OCI-LY3 (cell line): ENCODE measurements around the gene LHFPL4.

ENCODE experiments used
- H2AFZ ChIP-seq: fragments of 200-600, 300-600 bp; shearing (Covaris generic); 2 replicates; pipeline ENCODE4 v1.6.0; 2014; ENCODE audit warnings: antibody characterized with exemption, low read depth, low read length
- H3K27ac ChIP-seq: fragments of 200-600, 300-600 bp; sonication (generic); 2 replicates; pipeline ENCODE4 v1.5.1; 2014; ENCODE audit warnings: mild to moderate bottlenecking, low read length, moderate library complexity, mixed read lengths
- H3K27me3 ChIP-seq: fragments of 200-600, 300-600 bp; sonication (generic); 2 replicates; pipeline ENCODE4 v1.6.1; 2014; ENCODE audit warnings: low read depth, low read length, mixed read lengths
- H3K36me3 ChIP-seq: fragments of 200-600, 300-600 bp; sonication (generic); replicated peaks from 2 replicates; pipeline ENCODE3; 2014; ENCODE audit warnings: low read depth, low read length, mixed read lengths
- H3K4me1 ChIP-seq: fragments of 300-600, 200-600 bp; sonication (generic); 2 replicates; pipeline ENCODE4 v1.6.1; 2014; ENCODE audit warnings: low read length, mixed read lengths
- H3K4me2 ChIP-seq: fragments of 200-600, 300-600 bp; sonication (generic); 2 replicates; pipeline ENCODE4 v1.6.1; 2014; ENCODE audit warnings: low read length, mixed read lengths
- H3K4me3 ChIP-seq: fragments of 300-600, 200-600 bp; sonication (generic); 2 replicates; pipeline ENCODE4 v1.5.1; 2014; ENCODE audit warnings: antibody characterized with exemption, mild to moderate bottlenecking, low read length, moderate library complexity
- H3K79me2 ChIP-seq: fragments of 300-600, 200-600 bp; shearing (Covaris generic); 2 replicates; pipeline ENCODE4 v1.6.1; 2014; ENCODE audit warnings: mild to moderate bottlenecking, low read length, mixed read lengths
- H3K9ac ChIP-seq: fragments of 300-600, 200-600 bp; shearing (Covaris generic); 2 replicates; pipeline ENCODE4 v1.6.0; 2014; ENCODE audit warnings: mild to moderate bottlenecking, low read length, moderate library complexity
- H3K9me3 ChIP-seq: fragments of 200-600, 300-600 bp; shearing (Covaris generic); 2 replicates; pipeline ENCODE4 v1.6.1; 2014; ENCODE audit warnings: low read length, mixed read lengths; ENCODE audit not compliant: insufficient read depth
- H4K20me1 ChIP-seq: fragments of 200-600, 300-600 bp; sonication (generic); 2 replicates; pipeline ENCODE4 v1.6.1; 2016; ENCODE audit warnings: low read length, mixed read lengths; ENCODE audit not compliant: insufficient read depth
- EZH2phosphoT487 ChIP-seq: fragments of 200-600 bp; shearing (Covaris generic); IDR thresholded peaks from 2 replicates; pipeline ENCODE4 v1.6.1; 2018; ENCODE audit warnings: antibody characterized with exemption, mixed run types, low read depth
- TF ChIP-seq, protein P1 (sequence below): fragments of 200-600, 300-600 bp; sonication (generic); IDR thresholded peaks from 2 replicates; pipeline ENCODE4 v1.5.1; 2014; ENCODE audit warnings: antibody characterized with exemption, low read length, low read depth

The LHFPL4 gene

DNA sequence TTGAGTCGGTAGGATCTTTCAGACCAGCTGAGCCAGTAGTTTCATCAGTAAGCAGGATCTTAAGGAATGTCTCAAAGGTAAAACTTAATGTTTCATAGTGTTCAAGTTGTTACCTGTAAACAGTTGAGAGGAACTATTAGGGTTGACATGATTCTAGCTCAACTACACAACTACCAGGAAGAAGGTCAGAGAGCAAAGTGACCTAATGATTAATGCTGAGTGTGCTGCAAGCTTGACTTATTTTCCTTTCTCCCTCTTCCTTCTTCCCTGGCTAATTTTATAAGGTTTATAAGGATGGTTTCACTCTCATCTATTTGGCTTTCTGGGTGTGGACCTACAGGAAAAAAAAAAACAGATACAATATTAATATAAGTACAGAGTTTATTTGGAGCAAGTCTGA lies 30.2 kb upstream of the LHFPL4 start:
- no peaks in the 10 kb centered on the region for H4K20me1 ChIP-seq
- no peak overlapping the region for H3K27ac ChIP-seq
- H3K4me3 ChIP-seq, result no peak overlapping the region
- H3K4me2 ChIP-seq, result no peak overlapping the region
- H3K27me3 ChIP-seq, result no peaks in the 10 kb centered on the region
- H3K9me3 ChIP-seq, result no peaks in the 10 kb centered on the region
- no peak overlapping the region for H3K9ac ChIP-seq
- H3K79me2 ChIP-seq, result no peaks in the 10 kb centered on the region
- no peak overlapping the region for H2AFZ ChIP-seq
- TF ChIP-seq, protein P1, sequence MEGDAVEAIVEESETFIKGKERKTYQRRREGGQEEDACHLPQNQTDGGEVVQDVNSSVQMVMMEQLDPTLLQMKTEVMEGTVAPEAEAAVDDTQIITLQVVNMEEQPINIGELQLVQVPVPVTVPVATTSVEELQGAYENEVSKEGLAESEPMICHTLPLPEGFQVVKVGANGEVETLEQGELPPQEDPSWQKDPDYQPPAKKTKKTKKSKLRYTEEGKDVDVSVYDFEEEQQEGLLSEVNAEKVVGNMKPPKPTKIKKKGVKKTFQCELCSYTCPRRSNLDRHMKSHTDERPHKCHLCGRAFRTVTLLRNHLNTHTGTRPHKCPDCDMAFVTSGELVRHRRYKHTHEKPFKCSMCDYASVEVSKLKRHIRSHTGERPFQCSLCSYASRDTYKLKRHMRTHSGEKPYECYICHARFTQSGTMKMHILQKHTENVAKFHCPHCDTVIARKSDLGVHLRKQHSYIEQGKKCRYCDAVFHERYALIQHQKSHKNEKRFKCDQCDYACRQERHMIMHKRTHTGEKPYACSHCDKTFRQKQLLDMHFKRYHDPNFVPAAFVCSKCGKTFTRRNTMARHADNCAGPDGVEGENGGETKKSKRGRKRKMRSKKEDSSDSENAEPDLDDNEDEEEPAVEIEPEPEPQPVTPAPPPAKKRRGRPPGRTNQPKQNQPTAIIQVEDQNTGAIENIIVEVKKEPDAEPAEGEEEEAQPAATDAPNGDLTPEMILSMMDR, result no peak
- no peak for TF ChIP-seq EZH2phosphoT487
- no peaks in the 10 kb centered on the region for H3K36me3 ChIP-seq
- no peaks in the 10 kb centered on the region for H3K4me1 ChIP-seq

DNA sequence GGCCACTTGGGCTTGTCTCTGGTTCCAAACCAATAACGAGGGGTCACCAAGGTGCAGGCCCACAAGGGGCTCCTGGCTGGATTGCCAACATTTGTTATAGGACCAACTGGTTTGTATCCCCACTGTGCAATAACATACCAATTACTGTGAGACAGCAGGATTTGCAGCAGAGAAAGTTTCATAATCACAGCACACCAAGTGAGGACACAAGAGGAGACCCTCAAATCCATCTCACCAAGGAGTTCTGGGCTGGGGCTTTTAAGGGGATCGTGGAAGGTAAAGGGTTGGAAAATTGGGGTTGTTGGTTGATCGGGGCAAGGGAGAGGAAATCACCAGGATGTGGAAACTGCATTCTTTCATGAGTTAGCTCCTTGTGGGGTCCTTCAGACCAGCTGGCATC lies 29.7 kb upstream of the LHFPL4 start:
- Histone ChIP-seq H4K20me1 (no peaks in the 10 kb centered on the region), H3K9me3 (no peaks in the 10 kb centered on the region), H3K4me2 (no peak overlapping the region), H3K4me1 (no peaks in the 10 kb centered on the region), H3K36me3 (no peaks in the 10 kb centered on the region), H3K27ac (no peak overlapping the region), H3K27me3 (no peaks in the 10 kb centered on the region), H3K9ac (no peak overlapping the region), H3K79me2 (no peaks in the 10 kb centered on the region), H3K4me3 (no peak overlapping the region), H2AFZ (no peak overlapping the region)
- no peak for TF ChIP-seq EZH2phosphoT487
- TF ChIP-seq, protein P1, result no peak

- H3K27me3 ChIP-seq, result no peaks in the 10 kb centered on the region
- H3K27ac ChIP-seq, result no peak overlapping the region
- no peaks in the 10 kb centered on the region for H3K79me2 ChIP-seq
- no peaks in the 10 kb centered on the region for H3K9me3 ChIP-seq
- TF ChIP-seq EZH2phosphoT487, result no peak
- TF ChIP-seq, protein P1, result no peak
- no peak overlapping the region for H3K4me3 ChIP-seq
- no peaks in the 10 kb centered on the region for H4K20me1 ChIP-seq
- no peaks in the 10 kb centered on the region for H3K4me1 ChIP-seq
- no peaks in the 10 kb centered on the region for H3K36me3 ChIP-seq
- H3K4me2 ChIP-seq, result no peak overlapping the region
- H3K9ac ChIP-seq, result no peak overlapping the region
- H2AFZ ChIP-seq, result no peak overlapping the region
These were observed 28.7 kb upstream of the LHFPL4 start for GRCh38 chr3:9582332-9582731.

- Histone ChIP-seq H3K4me2 (no peak overlapping the region), H3K9ac (no peak overlapping the region), H3K27ac (no peak overlapping the region), H3K36me3 (no peaks in the 10 kb centered on the region), H3K9me3 (no peaks in the 10 kb centered on the region), H3K4me3 (no peak overlapping the region), H4K20me1 (no peaks in the 10 kb centered on the region), H3K27me3 (no peaks in the 10 kb centered on the region), H2AFZ (no peak overlapping the region), H3K79me2 (no peaks in the 10 kb centered on the region), H3K4me1 (no peaks in the 10 kb centered on the region)
- TF ChIP-seq EZH2phosphoT487, result no peak
- TF ChIP-seq, protein P1, result no peak
These were observed 28.1 kb upstream of the LHFPL4 start for GRCh38 chr3:9581742-9582141.
